Stimulated activated CD8-positive, alpha-beta memory T cell treated with anti-CD3 and anti-CD28 coated beads, Interleukin-12 subunit alpha, Interleukin-12 subunit beta, amount 100 ng/mL, for 4 hours (primary cell): ENCODE results near the gene IMPDH2.

Experiments
- DNase-seq: peaks from one replicate; pipeline ENCODE4 v3.0.0-alpha.2; 2020; ENCODE audit warnings: low read depth

IMPDH2 gene

DNA sequence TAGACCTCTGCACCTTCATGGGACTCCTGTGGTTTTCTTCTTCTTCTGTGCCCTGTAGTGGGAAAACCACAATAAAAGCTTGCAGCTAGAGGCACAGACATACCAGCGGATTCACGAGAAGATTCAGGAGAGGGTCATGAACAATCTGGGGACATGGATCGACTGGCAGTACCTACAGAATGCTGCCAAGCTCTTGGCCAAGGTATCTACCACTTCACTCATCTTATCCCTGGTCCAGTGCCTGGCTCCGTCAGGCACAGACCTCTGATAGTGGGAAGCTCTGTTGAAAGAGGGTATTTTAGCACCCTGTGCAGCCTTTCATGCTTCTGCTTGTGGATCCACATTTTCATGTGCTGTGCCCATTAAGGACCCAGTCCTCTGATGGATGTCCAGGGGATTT, 48.9 kb downstream of the IMPDH2 start:
- no peak for DNase-seq

DNA sequence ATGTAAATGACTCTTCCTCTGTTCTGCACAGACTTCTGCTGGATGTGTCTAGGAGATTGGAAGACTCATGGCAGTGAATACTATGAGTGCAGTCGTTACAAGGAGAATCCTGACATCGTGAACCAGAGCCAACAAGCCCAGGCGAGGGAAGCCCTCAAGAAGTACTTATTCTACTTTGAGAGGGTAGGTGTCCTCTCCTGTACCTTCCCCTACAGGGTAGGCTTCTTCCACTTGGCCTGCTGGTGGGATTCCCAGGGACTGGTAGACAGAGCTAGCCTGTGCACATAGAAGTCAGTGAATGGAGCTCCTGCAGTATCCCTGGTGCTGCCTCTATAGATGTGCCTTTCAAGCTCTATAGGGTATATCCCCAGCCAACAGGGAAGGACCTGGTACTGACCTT, 49.7 kb downstream of the IMPDH2 start:
- no peak for DNase-seq
